K562 treated with DMSO at 1 percent for 48 hours (cell line): ENCODE measurements around the gene LGALS7B. TPM values are rescaled to one million over a fixed set of nuclear protein-coding genes. Genes with fewer than 3 reads are reported as not detected.

Experiments
- total RNA-seq: library from RNA; unstranded; fragments of 300-600 nt; gene quantifications from 2 replicates; pipeline ENCODE4 v1.2.3, GENCODE V29; 2022; ENCODE audit warnings: low replicate concordance; ENCODE audit errors: extremely low read depth

The LGALS7B gene
- not detected in 2 replicates for total RNA-seq

DNA sequence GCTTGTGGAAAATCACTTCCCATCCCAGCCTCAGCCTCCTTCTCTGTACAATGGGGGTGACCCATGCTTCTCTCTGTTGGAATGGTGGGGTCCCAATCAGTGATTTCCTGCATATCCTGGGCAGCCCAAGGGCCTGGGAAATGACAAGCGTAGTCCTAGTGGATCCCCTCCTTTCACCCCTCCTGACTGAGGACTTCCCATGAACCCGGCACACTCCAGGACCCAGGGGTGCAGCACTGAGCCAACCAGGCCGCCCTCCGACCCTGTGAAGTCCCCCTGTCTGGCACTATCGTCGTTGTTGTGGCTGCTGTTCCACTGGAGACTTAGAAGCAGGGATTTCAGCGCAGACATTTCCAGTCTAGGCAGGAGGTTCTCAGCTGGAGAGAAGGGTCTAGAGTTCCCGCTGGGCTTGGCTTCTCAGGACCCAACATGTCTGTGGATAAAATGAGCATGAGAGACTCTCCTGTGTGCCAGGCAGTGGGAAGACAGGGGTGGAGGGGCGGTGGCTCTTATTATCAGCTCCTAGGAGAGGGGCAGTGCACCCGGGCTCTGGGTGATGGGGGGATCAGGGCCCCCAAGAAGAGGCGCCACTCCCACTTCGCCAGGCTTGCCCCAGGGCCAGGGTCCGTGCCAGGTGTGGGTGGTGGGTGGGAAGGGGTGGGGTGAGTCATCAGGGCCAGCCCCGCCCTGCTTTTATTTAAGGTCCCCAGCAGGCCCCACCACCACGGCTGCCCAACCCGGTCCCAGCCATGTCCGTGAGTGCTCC, at the start of gene LGALS7B:
Gene LGALS7B (plus strand): TSS at position 723 of the 766 bp plus-strand sequence. CDS start 27 bp downstream, at position 750.

DNA sequence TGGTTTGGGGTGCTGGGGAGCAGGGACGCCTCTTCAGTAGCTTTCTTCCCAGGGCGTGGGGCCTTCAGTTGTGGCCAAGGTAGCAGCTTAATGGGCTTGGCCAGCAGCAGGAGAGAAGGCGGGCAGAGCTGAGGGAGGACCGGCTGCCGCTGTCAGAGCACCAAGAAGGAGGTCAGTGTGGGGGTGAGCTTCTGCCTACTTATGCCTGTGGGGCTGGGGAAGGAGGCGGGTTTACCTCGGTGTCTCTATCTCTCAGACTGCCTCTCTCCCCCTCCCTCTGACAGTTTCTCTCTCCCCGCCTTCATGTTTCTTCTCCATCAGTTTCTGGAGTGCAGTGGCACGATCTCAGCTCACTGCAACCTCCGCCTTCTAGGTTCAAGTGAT, 44.7 kb upstream of the LGALS7B start, which contains the start of gene CAPN12:
Gene CAPN12 (minus strand): TSS at position 177 of the 384 bp plus-strand sequence. CDS start 309 bp downstream, outside the sequence.

DNA sequence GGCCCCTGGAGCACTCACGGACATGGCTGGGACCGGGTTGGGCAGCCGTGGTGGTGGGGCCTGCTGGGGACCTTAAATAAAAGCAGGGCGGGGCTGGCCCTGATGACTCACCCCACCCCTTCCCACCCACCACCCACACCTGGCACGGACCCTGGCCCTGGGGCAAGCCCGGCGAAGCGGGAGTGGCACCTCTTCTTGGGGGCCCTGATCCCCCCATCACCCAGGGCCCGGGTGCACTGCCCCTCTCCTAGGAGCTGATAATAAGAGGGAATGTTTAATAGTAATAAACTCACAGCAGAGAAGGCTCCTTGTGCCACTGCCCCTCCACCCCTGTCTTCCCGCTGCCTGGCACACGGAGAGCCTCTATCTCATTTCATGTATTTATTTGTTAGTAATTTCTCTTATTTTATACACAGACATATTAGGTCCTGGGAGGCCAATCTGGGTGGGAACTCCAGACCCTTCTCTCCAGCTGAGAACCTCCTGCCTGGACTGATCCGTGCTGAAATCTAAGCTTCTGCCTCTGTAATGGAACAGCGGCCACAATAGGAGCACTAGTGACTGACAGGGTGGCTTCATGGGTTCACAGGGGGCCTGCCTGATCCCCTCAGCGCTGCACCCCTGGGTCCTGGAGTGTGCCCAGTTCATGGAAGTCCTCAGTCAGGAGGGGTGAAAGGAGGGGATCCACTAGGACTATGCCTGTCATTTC, 15.4 kb upstream of the LGALS7B start, which contains the start of gene LGALS7:
Gene LGALS7 (minus strand): TSS at position 49 of the 709 bp plus-strand sequence. CDS start 25 bp downstream, at position 24.

DNA sequence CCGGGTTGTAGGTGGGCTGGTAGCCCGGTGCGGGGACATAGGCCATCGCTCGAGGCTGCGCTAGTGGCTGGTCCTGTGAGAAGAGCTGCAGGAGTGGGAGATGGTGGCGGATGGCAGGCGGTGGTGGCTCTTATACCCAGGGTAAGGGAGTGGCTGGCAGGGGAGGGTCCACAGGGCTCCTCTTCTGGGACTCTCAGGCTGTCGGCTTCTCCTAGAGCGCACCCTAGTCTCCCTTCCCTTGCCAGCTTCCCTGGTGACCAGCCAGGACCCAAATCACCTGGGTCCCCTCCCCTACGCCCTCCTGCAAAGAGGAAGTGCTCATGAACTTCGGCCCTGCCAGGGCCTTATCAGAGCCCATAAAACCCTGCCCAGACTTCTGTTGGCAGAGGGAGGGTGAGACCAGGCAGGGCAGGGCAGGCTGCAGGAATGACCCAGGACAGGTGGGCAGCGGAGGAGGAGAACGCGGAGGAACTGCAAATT, 23.9 kb downstream of the LGALS7B start, which contains the start of gene LGALS4:
Gene LGALS4 (minus strand): TSS at position 105 of the 480 bp plus-strand sequence. CDS start 59 bp downstream, at position 46.

Other genes starting within 250 kb of the LGALS7B start
- gene MAP4K1, start 171.2 kb upstream of the LGALS7B start, total RNA-seq, result not detected in 2 replicates
- 965 TPM in 1 of 2 replicates, not detected in the other for gene EIF3K, start 170.0 kb upstream of the LGALS7B start, total RNA-seq
- gene ACTN4, start 141.6 kb upstream of the LGALS7B start, total RNA-seq, result 239 TPM in 1 of 2 replicates, not detected in the other
- not detected in 2 replicates for gene CAPN12, start 44.7 kb upstream of the LGALS7B start, total RNA-seq
- gene LGALS7, start 15.7 kb upstream of the LGALS7B start, total RNA-seq, result not detected in 2 replicates
- not detected in 2 replicates for gene LGALS4, start 23.7 kb downstream of the LGALS7B start, total RNA-seq
- gene ECH1, start 42.6 kb downstream of the LGALS7B start, total RNA-seq, result not detected in 2 replicates
- not detected in 2 replicates for gene HNRNPL, start 60.8 kb downstream of the LGALS7B start, total RNA-seq
- gene RINL, start 89.1 kb downstream of the LGALS7B start, total RNA-seq, result not detected in 2 replicates
- gene SIRT2, start 110.4 kb downstream of the LGALS7B start, total RNA-seq, result not detected in 2 replicates
- not detected in 2 replicates for gene NFKBIB, start 110.8 kb downstream of the LGALS7B start, total RNA-seq
- gene CCER2, start 123.0 kb downstream of the LGALS7B start, total RNA-seq, result not detected in 2 replicates
- gene SARS2, start 141.6 kb downstream of the LGALS7B start, total RNA-seq, result not detected in 2 replicates
- not detected in 2 replicates for gene MRPS12, start 141.7 kb downstream of the LGALS7B start, total RNA-seq
- gene FBXO17, start 186.5 kb downstream of the LGALS7B start, total RNA-seq, result not detected in 2 replicates
- gene FBXO27, start 243.3 kb downstream of the LGALS7B start, total RNA-seq, result not detected in 2 replicates